DMS153 treated with DMSO at 0.1 percent for 48 hours (cell line): ENCODE data around the gene TBC1D22A.

Experiments used
- DNase-seq: peaks from one replicate; lab custom pipeline; 2025; ENCODE audit not compliant: unreplicated experiment; lab: John Stamatoyannopoulos, UW

Gene TBC1D22A

DNA sequence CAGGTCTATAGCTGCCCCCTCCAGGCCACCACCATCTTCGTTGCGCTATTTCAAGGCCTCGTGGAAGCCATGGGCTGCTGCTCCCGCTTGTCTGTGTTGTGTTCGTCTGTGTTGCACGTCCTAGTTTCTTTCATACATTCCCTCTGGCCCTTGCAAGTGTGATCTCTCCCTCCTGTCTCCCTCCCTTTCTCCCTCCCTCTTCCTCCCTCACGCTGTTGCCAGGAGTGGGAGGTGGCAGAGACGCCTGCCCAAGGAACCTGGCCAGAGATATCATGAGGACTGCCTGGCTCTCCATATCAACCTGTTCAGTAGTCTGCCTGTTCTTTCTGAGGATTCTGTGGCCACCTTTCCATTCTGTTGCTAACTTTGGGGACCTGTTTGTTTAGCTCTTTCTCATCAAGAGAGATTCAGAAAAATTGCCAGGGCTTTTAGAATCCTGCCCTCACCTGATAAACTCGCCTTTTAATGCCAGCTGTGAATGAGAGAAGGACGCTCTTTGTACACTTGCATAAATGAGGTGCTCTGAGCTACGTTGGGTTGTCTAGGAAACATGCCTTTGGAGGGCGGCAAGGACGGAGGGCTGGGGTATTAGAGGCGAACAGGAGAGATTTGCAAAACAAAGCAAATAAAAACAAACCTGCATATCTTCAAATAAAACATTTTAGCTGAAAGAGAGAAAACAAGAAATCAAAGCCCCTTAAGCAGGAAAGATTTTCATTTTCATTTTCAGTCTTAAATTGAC lies 185.2 kb downstream of the TBC1D22A start:
- no peak for DNase-seq

DNA sequence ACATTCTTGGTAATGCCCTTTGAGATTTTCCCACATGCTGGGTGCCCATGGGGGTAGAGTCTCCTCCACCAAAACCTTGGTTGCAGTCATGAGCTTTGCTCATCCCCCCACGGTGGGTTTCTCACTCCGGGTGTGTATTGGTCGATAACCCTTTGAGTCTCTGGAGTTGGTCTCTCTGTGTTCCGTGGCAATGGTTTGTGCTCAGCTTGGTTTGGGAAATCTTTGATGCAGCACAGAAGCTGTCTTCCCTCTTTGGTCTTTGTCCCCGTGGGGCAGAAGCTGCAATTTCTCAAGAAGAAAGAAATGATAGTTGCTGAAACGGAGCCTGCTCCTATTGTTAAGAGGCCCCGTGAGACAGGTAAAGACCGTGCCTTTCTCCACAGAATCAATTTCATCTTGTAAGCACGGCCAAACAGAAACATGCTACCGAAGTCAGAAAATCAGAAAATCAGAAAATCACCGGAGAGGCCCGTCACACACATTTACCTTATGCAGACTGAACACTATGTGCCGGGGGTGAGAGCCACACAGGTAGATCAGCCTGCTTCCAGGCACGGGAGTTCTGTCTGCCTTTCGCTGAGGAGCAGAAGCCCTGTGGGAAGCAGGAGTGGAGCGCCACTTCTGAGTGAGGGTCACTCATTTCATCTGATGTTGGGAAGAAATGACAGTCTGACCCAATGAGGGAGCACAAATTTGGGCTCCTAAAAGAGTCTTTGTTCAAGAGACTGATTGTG lies 186.1 kb downstream of the TBC1D22A start:
- DNase-seq, result no peak

DNA sequence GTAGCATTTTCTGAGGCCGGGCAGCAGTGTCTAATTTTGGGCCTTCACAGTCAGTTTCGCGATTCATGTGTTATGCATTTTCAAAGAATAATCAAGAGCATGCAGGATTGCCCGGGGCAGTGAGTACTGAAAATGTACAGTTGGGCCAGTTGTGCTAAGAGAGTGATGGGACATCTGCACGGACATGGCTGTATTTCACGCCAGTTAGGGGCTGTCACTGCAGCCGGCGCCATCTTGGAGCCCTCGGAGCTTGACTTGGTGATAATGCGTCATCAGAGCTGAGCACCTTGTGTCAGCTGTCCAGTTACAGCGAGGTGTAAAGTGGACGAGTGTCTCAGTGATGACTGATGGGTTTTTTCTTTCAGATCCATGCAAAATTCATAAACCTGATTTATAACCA lies 188.9 kb downstream of the TBC1D22A start:
- no peak for DNase-seq

DNA sequence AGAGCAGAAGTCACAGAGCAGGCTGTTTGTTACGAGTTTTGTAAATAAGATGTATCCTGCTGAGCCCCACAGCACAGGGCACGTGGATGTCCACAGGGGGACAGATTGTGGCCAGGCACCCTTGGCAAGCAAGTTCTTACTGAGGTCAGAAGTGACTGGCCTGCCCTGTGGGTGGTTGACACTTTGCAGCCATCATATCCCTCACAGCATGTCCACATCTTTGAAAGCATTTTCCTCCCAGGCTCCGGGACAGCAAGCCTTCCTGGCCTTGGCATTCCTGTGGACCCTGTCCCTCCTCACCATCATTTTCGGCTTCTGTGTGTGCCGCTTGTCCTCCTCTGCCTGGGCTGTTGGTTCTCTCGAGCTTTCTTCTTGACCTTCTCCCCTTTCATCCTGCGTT lies 189.5 kb downstream of the TBC1D22A start:
- DNase-seq, result no peak

DNA sequence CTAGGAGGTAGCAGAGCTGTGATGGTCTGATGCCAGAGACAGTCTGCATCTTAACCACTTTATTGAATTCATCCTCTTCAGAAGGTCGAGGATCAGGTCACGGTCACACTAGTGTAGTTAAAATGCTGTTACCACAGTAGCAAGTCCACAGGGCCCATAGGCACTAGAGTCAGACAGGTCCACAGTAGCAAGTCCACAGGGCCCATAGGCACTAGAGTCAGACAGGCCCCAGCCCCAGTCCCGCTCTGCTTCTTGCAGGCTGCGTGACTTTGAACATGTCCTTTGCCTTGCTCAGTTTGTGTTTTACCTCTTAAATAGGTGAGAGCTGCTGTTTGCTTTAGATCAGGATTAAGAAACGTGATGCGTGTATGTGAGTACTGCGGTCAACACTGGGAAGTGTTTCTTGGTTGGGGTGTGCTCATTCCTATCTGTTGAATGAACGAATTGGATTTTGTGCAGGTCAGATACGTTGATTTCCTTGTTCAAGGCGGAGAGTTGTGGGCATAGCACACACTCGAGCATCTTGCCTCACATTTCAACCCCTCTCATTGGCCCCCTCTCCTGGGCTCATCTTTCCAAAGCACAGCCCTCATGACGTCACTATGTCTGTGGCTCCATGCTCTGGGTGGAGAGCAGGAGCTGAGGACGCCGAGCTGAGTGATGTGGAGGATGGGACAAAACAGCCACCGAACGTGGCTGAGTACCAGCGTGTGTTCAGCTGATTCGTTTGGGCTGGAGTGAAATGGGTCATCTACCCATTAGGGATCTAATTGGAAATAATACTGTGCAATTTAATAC lies 191.7 kb downstream of the TBC1D22A start:
- DNase-seq, result no peak

DNA sequence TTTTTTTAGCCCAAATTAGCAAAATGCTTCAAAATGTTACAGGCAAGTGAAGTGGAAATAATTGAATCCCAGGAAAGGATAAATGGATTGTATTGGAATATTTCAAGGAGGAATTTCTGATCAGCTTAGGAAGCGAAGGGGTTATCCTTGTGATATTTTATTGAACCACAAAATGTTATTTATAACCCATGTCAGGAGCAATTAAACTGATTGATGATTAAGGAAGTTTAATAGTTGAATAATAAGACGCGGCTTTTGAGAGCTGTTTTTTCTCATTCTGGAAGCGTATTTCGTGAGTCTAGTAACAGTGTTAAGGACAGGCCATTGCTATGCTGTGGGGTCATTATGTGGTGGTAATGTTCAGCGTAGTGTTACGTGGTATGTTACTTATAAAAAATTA lies 192.3 kb downstream of the TBC1D22A start:
- DNase-seq, result no peak

DNA sequence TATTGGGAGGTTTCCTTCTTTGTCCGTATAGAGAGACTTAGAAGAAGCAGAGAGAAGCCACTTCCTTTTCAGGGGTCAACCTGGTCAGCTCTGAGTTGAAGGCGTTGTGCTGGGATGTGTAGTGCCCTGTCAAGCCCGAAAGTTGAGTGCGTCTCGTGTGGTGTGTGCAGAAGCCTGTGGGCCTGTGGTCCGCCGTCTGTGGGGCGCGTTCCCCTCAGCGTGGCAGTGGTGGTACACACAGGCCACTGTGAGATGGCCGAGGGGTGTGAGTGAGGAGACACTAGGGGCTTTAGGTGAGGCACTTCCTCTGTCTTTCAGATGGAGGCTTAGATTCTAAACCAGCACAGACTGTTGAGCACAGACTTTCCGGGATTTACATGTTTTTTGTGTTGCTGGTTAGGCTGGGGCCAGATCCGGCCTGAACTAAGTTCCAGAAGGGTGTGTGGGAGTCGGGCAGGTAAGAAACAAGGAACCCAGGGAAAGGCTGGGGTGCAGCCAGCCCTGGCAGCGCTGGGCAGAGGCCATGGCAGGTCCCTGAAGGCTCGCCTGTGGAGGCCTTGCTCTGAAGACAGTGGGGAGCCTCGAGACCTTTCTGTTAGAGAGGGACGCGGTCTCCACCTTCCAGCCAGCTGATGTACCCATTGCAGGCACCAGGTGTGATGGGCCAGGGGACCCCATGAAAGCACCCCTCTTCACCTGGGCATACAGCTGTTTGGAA lies 194.2 kb downstream of the TBC1D22A start:
- DNase-seq, result no peak

DNA sequence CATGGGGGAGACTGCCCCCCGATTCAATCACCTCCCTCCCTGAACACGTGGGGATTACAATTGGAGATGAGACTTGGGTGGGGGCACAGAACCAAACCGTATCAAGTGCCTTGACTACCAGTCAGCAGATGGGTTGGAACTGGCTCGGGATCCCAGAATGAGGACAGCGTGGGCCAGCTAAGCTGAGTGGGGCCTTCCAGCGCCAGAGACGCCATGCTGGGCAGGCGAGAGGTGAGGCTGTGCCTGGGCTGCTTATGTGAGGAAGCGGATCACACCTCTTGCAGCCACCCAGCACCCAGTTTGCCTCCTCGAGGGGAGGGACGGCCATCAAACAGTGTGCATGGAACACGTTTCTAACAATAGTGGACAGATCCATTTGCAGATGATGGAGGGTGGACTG lies 195.1 kb downstream of the TBC1D22A start:
- DNase-seq, result no peak

DNA sequence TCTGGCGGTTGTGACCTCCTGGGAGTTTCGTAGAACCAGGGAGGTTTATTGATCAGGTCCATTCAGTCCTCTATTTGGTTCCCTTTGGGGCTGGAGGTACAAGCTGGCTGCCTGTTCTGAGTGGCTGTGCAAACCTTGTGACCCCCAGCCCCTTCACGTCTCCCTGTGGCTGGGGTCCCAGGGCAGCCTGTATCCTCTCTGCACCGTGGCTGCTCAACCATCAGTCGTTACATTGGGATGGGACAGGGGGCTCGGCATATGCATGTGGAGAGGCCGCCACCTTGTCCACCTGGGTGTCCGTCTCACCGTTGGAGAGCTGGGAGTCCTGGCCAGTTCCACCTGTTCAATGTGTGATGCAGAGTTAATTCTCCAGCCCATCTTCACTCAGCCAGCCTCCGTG lies 195.7 kb downstream of the TBC1D22A start:
- no peak for DNase-seq

DNA sequence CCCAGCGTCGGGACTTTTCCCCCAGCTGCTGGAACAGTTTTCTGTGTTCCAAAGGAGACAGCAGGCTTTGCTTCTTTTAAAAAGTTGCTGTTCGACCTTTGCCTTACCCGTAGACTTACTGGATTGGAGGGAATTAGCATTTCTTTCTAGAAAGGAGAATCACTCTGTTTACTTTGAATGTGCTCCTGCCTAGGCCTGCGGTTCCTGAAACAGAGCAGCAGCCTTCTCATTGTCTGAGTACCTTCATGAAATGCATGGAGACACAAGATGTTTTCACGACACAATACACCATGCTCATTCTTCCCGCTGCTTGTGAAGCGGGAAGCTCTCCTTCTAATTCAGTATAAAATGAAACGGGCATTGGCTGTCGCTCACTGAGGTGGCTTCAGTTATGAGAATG lies 196.2 kb downstream of the TBC1D22A start:
- no peak for DNase-seq

DNA sequence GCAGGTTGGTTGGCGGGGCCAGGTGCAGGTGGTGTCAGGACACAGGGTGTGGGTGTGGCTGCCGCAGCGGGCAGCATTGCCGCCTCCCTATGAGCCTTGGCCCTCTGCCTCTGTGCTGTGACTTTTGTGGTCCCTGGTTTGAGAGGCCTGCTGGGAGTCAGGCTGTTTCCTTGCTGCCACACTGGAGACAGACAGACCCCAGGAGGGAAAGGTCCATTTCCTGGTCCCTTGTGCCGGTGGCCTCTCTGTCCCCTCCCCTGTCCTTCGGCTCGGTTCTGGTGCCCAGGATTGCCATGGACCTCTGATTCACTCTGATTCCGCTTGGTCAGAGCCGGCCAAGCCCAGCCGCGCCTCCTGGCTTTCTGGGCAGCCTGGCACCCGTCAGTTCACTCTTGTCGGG lies 196.9 kb downstream of the TBC1D22A start:
- DNase-seq, result no peak

DNA sequence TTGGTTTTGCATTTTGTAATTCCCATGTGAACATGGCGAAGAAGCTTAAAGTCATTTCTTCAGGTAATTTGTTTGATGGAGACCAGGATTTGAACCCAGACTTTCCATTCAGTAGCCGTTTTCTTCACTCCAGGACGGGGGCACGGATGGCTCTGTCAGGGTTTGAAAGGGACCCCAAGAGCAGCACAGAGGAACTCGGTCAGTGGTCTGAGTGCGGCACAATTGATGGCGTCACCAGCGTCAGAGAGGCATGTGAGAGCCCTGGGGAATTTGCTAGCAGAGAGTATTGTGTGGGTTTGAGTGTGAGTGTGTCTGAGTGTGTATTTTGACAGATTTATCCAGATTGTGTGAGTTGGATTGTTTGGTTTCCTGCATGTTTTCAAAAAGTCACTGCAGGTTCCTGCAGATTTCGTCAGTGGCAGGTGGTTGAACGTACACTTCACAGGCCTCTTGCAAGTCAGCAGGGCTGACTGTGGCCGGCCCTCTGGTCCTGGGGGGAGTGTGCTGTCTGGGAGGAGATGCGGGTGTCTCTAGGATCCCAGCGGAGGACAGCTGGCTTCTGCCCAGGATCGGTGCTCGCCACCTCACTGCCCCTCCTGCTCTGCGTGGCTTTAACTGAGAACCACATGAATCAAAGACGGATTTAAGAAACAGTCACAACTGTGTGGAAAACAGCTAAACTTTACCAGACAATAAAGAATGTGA lies 199.3 kb downstream of the TBC1D22A start:
- DNase-seq, result no peak

DNA sequence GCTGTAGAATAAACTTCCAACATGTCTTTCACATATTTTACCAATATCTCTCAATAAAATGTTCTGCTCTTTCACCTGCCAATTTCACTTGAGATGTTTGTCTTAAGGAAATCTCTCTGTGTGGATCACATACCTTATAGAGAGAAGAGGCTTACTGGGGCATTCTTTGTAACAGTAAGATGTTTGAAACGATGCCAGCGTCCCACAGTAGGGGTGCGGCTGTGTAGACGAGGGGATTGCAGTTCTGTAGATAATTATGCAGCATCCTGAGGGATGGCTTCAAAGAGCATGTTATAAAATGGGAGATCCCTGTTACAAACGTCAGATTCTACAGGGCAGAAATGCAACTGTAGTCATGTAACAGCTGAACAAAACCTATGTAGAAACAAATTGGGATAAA lies 200.0 kb downstream of the TBC1D22A start:
- no peak for DNase-seq

DNA sequence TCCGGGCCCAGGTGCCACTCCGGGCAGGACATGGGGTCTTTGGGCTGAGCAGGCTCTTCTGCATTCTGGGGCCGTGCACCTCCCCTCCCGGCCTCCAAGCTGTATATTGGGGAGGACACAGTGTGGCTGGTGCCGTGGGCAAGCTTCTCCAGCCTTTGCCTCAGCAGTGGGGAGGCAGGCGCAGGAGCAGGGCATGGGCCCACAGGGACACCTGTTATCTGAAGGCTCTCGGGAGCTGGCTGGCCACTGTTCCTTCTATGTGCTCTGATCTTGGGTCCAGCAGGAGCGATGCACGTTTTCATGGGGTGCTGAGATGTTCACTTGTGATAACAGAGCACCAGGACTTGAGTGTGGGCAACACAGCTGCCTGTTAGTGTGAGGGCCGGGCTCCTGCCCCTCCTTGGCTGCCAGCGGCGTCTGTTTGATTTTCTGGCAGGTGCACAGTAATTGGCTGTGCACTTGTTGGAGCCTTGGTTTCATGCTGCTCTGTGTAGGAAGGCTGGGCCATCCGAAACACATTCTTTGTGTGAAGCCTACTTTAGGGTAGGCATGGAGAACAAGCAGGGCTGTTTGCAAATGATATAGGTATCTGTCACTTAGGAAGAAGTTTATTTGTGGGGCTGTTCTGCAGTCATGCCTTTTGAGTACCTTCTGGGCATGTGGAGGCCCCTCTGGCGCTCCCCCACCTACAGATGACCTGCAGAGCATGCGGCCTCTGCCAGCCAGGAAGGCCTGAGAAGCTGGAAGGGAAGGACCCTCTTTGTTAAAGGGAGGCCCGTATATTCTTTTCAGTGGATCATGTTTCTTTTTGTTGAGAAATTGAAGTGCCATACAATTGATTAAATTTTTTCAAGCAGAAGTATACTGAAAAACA lies 201.5 kb downstream of the TBC1D22A start:
- peak; percentile 33 for DNase-seq

DNA sequence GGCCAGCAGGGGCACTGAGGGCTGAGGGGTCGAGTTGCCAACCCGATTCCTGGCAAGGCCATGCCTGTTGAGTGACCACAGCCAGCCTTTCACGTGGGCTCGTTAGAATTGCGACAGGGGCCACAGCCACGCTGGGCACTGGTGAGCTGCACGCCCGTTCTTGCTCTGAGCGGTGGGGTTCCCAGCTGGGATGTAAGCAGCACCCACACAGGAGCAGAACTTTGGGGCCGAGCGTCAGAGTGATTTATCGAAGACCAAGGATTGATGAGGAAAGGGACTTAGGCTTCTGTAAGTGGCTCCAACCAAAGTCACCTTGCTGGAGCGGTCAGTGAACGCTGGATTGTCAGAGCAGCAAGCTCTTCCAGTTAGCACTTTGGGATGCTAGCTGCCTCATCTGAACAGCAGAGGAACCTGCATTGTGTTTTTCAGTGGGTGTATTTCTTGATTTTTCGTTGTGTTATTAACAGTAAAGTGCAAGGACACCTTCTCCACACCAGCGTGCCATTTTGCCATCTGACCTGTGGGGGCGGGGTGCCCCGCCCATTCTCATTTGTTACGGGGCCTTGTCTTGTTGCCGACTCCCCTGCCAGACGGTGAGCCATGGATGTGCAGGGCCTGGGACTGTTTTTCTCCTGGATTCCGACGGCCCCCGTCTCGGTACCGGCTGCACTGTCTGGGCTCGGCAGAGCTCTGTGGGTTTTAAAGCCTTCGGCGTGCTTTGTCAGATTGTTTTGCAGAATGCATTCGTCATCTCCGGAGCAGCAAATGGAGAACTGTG lies 202.5 kb downstream of the TBC1D22A start:
- no peak for DNase-seq

DNA sequence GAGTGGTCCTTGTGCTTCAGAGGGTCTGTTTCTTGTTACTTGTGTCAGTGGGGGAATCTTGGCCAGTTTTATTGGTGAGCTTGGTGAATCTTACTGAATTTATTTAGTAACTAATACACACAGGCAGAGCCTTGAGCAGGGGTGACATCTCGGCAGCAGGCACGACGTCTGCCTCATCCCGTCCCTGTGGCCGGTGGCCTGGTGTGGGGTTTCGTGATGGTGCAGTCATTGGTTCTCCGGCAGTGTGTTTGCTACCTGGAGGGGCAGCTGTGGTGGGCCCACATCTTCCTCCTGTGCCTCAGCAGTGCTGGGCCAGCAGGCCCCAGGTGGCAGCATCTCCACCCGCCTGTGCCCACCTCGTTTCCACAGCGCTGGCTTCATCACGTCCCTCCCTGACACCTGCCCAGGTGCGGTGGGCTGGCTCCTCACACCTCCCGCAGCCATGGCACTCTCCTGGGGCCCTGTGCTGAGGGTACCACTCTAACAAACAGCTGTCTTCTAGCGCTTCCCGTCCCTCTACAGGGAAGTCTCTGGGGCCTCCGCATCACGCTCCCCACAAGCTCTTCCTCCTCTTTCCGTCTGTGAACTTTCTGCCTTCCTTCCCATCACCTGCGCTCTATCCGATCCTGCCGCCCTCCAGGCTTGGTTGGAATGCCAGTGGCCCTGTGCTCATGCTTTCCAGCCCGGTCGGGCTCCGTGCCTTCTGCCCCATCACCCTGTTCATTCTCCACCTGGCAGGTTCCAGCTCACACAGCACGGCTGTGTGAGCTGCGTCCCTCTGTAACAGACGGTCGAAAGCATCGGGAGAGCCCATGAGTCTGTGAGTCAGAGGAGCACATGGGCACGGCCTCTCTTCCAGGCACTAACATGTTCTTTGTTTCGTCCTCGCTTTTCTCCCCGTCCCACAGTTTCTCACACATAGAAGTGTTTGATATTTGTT lies 203.4 kb downstream of the TBC1D22A start:
- DNase-seq, result no peak

DNA sequence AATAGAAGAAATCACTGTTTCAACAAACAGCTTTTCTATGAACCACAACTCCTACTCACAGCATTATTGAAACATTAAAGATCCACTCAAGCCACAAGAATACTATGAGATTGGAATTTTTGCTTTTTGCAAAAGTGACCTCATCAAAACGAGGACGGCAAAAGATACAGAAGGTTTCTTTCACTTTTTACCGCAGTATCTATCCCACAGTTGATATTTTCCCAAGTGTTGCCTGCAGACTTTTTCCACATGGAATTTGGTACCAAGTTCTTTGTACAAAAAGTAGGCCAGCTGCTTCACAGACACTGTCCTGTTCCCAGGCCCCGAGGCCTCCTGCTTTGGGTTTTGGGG lies 204.0 kb downstream of the TBC1D22A start:
- no peak for DNase-seq

DNA sequence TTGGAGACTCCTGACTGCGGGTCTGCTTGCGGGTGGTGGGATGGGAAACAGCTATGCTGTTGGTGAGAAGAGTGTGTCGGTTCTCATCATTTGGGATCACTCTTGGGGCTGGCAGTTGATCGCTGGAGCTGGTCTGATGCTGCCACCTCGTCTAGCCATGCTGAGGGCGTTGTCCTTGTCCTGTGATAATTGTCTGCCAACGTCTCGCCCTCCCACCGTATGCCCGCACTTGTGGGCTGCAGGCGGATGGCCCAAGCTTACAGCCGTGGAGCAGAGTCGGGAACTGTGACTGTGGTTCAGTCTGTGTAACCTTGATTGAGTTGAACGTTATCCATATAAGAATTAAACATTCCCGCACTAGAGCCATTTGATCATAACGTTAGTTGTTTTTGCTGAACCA lies 204.4 kb downstream of the TBC1D22A start:
- no peak for DNase-seq
